ENCODE results near the gene HDGFL2.
"Not testable (repeated sequence)": the region's sequence is repeated elsewhere in the genome, so short reads cannot be mapped to it uniquely, and the experiment has no call there.

Gene HDGFL2

DNA sequence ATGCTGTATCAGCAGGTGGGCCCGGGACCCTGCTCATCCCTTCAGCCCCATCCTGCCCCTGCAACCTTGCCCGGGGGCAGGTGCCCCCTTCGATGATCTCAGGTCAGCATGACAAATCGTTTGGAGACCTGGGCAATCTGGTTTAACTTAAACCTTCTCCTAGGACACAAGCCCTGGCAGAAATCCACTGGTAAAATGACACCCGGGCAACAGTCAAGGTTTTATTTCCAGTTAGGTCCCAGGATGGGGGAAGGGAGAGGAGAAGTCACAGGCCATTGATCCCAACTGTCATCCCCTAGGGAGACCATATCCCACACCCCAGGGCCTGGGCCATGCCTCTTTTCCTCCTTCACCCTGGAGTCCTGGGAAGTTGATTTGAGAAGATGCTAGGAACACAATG lies 64.7 kb downstream of the HDGFL2 start:
- no peak for DNase-seq (ENCODE audit: low read depth)

- DNase-seq (ENCODE audit: low read depth), result no peak
Measured at GRCh38 chr19:4537953-4538600, 66.0 kb downstream of the HDGFL2 start.

- no peak for DNase-seq (ENCODE audit: low read depth)
Measured at GRCh38 chr19:4538601-4538954, 66.5 kb downstream of the HDGFL2 start.

DNA sequence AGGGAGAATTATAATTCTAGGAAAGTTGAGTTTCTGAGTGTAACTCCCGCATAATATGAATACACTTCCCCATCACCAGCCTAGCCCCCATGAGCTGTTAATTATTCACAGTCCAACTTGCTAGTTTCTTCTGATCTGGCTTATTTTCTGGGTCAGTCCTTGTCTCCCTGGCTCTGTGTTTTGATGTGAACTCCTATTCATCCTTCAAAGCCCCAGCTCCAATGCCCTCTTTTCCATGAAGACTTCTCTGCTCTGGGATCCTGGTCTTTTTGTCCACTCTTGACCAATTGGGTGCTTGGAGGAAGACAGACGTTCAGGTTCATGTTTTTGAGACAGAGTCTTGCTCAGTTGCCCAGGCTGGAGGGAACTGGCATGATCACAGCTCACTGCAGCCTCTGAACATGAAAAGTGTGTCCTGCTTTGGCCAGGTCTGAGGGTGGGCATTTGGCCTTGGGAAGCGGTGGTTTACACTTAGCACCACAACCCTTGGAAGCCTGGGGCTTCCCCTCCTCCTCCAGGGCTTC lies 67.1 kb downstream of the HDGFL2 start:
- DNase-seq (ENCODE audit: low read depth), result no peak

- no peak for DNase-seq (ENCODE audit: low read depth)
Measured at GRCh38 chr19:4539693-4540581, 67.8 kb downstream of the HDGFL2 start, which contains the start of gene LRG1. LRG1 (minus strand) TSS chr19:4540036; CDS start chr19:4540013, 23 bp downstream.

DNA sequence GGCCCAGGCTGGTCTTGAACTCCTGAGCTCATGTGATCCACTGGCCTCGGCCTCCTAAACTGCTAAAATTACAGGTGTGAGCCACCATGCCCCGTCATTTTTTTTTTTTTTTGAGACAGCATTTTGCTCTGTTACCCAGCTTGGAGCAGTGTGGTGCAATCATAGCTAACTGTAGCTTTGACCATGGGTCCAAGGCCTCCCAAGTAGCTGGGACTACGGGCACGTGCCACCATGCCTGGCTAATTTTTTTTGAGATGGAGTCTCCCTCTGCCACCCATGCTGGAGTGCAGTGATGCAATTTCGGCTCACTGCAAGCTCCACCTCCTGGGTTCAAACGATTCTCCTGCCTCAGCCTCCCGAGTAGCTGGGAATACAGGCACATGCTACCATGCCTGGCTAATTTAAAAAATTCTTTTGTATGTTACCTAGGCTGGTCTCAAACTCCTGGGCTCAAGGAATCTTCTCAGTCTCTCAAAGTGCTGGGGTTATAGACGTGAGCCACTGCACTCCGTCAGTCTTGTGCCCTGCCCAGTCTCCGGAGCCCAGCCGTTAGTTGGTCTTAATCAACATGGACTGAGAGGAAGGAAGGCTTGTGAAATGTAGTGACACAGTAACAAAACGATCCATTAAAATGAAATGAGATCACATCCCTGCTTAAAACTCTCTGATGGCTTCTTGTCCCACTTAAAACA lies 69.2 kb downstream of the HDGFL2 start:
- no peak for DNase-seq (ENCODE audit: low read depth)

- not testable (repeated sequence) for DNase-seq (ENCODE audit: low read depth)
Measured at GRCh38 chr19:4541806-4542145, 69.7 kb downstream of the HDGFL2 start.

GRCh38 chr19:4542896-4543841 lies 71.1 kb downstream of the HDGFL2 start:
- DNase-seq (ENCODE audit: low read depth), result no peak

DNA sequence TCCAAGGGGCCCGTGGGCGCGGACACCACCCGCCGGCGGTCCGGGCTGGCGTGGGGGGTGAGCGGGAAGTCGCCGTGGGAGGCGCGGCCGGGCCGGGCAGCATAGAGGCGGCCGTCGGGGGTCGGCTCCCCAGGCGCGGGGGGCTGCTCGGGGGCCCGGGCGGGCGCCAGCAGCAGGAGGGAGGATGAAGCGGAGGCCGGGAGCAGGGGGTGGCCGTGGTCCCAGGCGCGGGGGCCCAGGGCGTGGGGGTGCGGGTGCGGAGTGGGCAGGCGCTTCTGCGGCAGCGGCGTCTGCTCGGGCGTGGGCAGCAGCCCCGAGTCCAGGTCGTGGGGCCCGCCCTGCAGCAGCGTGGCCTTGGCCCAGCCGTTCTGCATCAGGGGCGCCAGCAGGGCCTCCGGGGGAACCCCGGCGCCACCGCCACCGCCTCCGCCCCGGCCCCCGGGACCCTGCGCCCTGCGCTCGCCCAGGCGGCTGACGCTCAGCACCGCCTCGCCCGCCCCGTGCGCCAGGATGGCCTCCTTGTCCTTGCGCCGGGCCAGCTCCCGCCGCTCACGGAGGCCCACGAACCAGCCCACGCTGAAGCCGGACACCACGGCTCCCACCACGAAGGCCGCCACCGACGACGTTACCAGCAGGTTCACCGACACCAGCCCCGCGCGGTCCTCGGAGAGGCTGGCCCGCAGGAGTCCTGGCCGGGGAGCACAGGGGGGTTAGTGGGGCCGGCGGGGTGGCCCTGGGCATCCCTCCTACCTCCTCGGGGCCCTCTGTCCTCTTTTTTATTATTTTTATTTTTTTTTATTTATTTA lies 71.9 kb downstream of the HDGFL2 start:
- no peak for DNase-seq (ENCODE audit: low read depth)

- DNase-seq (ENCODE audit: low read depth), result no peak
Measured at GRCh38 chr19:4547303-4548237, 75.5 kb downstream of the HDGFL2 start.

DNA sequence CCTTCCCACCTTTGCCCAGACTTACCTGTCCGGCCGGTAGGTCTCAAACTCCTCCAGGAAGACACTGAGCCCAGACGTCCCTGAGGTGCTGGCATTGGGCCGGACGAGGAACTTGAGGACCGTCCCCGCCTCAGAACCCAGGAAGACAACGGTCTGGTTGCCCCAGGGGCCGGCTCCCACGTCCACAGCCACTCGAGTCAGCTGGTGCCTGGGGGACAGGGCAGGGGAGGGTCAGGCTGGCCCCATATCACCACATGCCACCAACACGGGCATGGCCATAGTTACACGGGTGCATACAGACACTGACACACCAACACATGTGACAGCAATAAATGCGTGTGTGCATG lies 76.1 kb downstream of the HDGFL2 start:
- no peak for DNase-seq (ENCODE audit: low read depth)

- DNase-seq (ENCODE audit: low read depth), result no peak
Measured at GRCh38 chr19:4550018-4550417, 77.9 kb downstream of the HDGFL2 start.

- DNase-seq (ENCODE audit: low read depth), result no peak
Measured at GRCh38 chr19:4550479-4551050, 78.5 kb downstream of the HDGFL2 start.
